T-helper 2 cell (primary cell): ENCODE data around the gene KCNG2.

Experiments used
- DNase-seq, 5 experiments: peaks; one replicate each; pipeline versions ENCODE4 v3.0.0 to v3.0.0-alpha.2; 2012 to 2022

Gene KCNG2

GRCh38 chr18:79944126-79944731, 146.5 kb downstream of the KCNG2 start:
- peak in 1 of 5 experiments; percentile 59 for DNase-seq

DNA sequence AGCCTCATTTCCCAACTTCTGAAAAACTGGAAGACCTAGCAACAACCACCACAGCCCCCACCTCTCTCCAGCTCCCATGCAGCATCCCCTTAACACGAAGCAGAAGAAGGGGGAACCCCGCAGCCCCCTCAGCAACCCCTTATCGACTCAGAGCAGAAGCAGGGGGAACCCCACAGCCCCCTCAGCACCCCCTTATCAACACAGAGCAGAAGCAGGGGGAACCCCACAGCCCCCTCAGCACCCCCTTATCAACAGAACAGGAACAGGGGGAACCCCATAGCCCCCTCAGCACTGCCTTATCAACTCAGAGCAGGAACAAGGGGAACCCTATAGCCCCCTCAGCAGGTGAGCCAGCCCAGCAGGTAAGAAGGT, 147.0 kb downstream of the KCNG2 start:
- no peak for DNase-seq

DNA sequence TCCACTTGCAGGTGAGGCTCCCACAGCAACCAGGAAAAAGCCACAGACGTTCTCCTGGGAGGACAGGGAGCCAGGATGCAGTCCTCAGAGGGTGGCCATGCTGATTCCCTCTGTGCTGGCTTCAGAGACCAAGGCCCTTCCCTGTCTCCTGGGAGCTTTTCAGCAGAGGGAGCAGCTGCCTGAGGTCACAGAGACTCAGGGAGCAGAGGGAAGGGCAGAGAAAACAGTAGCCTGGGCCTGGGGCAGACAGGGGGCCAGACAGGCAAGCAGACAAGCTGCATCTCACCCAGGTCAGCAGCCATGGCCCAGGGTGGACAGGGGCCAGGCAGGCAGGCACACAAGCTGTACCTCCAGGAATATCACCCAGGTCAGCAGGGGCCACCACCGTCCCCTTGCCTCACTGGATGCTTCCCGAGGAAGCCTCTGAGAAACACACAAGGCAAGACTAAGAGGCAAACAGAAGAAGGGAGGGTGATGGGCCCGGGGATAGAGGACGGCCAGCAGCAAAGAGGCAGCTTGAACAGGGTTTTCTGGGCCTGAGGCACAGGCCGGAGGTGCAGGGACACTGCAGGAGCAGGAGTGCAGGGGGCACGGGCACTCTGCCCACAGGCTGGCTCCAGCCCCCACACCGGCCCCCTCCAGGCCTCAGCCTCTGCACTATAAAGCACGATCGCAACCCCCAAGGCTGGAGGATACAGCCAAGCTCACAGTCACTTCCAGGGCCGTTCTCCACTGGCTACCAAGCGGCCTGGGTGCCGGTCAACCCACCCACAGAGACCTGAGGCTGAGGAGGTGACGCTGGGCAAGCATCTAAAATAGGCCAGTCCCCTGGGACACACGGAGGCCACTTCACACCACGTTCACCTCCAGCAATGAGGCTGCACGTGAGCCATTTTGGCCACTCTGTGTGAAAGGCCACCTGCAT, 147.6 kb downstream of the KCNG2 start:
- no peak for DNase-seq

DNA sequence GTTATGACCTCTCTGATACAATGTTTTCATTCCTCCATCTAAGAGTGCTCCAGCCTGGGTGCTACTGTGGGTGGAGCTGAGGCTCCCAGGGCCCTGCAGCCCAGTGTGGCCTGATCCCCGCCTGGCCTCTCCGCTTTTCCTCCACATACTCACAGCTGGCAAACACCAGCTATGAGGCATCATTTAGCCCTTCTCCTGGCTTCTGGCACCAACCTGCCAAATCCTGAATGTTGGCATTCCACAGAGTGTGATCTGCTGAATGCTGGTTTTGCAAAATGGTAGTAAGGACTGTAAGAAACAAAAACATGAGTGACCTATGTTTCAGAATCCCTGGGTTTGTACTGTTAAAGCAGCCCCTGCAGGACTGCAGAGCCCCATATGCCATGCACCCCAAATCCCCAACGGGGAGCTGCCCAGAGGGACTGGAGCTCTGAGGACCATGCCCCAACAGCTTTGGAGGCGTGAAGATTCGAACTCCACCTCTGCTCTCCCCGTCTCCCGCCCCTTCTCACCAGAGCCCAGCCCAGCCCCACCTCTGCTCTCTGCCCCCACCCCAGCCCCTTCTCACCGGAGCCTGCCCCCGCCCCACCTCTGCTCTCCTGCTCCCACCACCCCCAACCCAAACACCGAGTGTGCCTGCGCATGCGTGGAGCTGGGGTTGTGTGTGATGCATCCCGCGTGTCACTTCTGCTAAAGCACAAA, 149.5 kb downstream of the KCNG2 start:
- no peak for DNase-seq

- no peak for DNase-seq
Observed at GRCh38 chr18:79947881-79948610, 150.3 kb downstream of the KCNG2 start.

DNA sequence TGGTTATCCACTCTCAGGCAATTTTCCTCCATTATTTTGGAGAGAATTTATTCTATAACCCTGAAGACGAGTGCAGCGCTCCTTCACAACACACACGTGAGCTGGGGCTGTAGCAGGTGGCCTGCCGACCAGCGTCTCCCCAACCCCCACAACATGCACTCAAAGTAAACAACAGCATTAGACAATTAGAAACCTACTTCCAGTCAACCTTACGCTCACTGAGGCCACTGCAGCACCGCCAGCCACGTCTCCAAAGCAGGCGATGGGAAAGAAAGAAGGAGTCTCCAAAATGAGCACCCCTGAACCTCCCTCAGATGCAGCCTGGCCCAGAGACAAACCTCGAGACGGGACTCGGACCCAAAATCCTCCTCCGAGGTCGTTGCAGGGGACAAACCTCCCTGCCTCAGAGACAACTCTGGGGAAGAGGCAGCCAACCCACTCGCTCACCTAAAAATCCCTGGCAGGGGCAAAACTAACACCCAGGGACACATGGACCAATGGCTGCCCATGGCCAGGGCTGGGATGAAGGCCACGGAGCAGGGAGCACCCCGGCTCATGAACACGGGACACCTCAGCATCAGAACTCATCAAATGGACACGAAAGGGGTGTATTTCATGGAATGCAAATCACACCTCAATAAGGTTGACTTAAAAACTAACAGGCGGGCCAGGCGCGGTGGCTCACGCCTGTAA, 151.1 kb downstream of the KCNG2 start:
- no peak for DNase-seq
